ENCODE results near the gene IL10. TPM values are rescaled to one million over a fixed set of nuclear protein-coding genes. Genes with fewer than 3 reads are reported as not detected.
A peak's percentile ranks its signal among the peaks of the same experiment; 100 is the strongest.

Gene IL10
- total and polyA plus RNA-seq, 2 donors from 2014 or later: 0.49 to 2.5 TPM

- intact Hi-C loops (cut with DNase I): no loop called here
- H3K9ac ChIP-seq (ENCODE audit: low read length in 3 of 3): no peak overlapping the region
- peak overlapping the region; percentile 54 to 72 for H3K27ac ChIP-seq (ENCODE audit: low read depth in 2 of 2, low read length in 2 of 2)
- H3K4me1 ChIP-seq (ENCODE audit: control insufficient read depth in 2 of 3, insufficient read depth in 2 of 3, low read depth in 1 of 3, low read length in 3 of 3): peaks cover 0 to 52% (median 46%) of the 10 kb centered on the region in 3 donors
- no peaks in the 10 kb centered on the region for H3K9me3 ChIP-seq (ENCODE audit: control insufficient read depth in 2 of 3, insufficient read depth in 1 of 3, low read length in 3 of 3)
- FAIRE-seq (no peak), DNase-seq (no peak)
- H3K27me3 ChIP-seq (ENCODE audit: control insufficient read depth, insufficient read depth, low read length): no peaks in the 10 kb centered on the region
- no peaks in the 10 kb centered on the region for H3K36me3 ChIP-seq (ENCODE audit: control insufficient read depth in 2 of 3, insufficient read depth in 3 of 3, low read length in 3 of 3)
- TF ChIP-seq CTCF (IDR thresholded peaks at IDR 0.05; ENCODE audit: borderline replicate concordance, extremely low read depth, insufficient read depth): no peak
- H3K4me3 ChIP-seq (ENCODE audit: low read length in 3 of 3): no peak overlapping the region
Measured at GRCh38 chr1:206723462-206723804, 48.9 kb downstream of the IL10 start.

GRCh38 chr1:206722751-206723461, 49.4 kb downstream of the IL10 start:
- Histone ChIP-seq H3K27ac (ENCODE audit: low read depth in 2 of 2, low read length in 2 of 2) (peak overlapping the region; percentile 35 to 72), H3K4me1 (ENCODE audit: control insufficient read depth in 2 of 3, insufficient read depth in 2 of 3, low read depth in 1 of 3, low read length in 3 of 3) (peaks cover 0 to 52% (median 42%) of the 10 kb centered on the region in 3 donors), H3K9me3 (ENCODE audit: control insufficient read depth in 2 of 3, insufficient read depth in 1 of 3, low read length in 3 of 3) (no peaks in the 10 kb centered on the region), H3K27me3 (ENCODE audit: control insufficient read depth, insufficient read depth, low read length) (no peaks in the 10 kb centered on the region), H3K4me3 (ENCODE audit: low read length in 3 of 3) (no peak overlapping the region), H3K9ac (ENCODE audit: low read length in 3 of 3) (no peak overlapping the region), H3K36me3 (ENCODE audit: control insufficient read depth in 2 of 3, insufficient read depth in 3 of 3, low read length in 3 of 3) (no peaks in the 10 kb centered on the region)
- FAIRE-seq (no peak), DNase-seq (no peak)
- intact Hi-C loops (cut with DNase I): no loop called here
- no peak for TF ChIP-seq CTCF (IDR thresholded peaks at IDR 0.05; ENCODE audit: borderline replicate concordance, extremely low read depth, insufficient read depth)

- intact Hi-C loops (cut with DNase I): no loop called here
- FAIRE-seq (no peak), DNase-seq (no peak)
- Histone ChIP-seq H3K36me3 (ENCODE audit: control insufficient read depth in 2 of 3, insufficient read depth in 3 of 3, low read length in 3 of 3) (no peaks in the 10 kb centered on the region), H3K27me3 (ENCODE audit: control insufficient read depth, insufficient read depth, low read length) (no peaks in the 10 kb centered on the region), H3K4me3 (ENCODE audit: low read length in 3 of 3) (no peak overlapping the region), H3K4me1 (ENCODE audit: control insufficient read depth in 2 of 3, insufficient read depth in 2 of 3, low read depth in 1 of 3, low read length in 3 of 3) (peaks cover 0 to 49% (median 43%) of the 10 kb centered on the region in 3 donors), H3K9me3 (ENCODE audit: control insufficient read depth in 2 of 3, insufficient read depth in 1 of 3, low read length in 3 of 3) (no peaks in the 10 kb centered on the region), H3K27ac (ENCODE audit: low read depth in 2 of 2, low read length in 2 of 2) (no peak overlapping the region), H3K9ac (ENCODE audit: low read length in 3 of 3) (no peak overlapping the region)
- TF ChIP-seq CTCF (IDR thresholded peaks at IDR 0.05; ENCODE audit: borderline replicate concordance, extremely low read depth, insufficient read depth): no peak
Measured at GRCh38 chr1:206721454-206721853, 50.8 kb downstream of the IL10 start.

All from kidney (tissue), 14 donors.